Retinal pigment epithelial cell (primary cell): ENCODE data around the gene ABHD17A.
"Not testable (repeated sequence)": the region's sequence is repeated elsewhere in the genome, so short reads cannot be mapped to it uniquely, and the experiment has no call there.

ENCODE experiments used
- DNase-seq: peaks from one replicate; pipeline ENCODE4 v3.0.0-alpha.2; 2010; ENCODE audit warnings: low read depth
- H3K4me3 ChIP-seq: 2 replicates; pipeline ENCODE4 v1.5.1; 2011; ENCODE audit warnings: mild to moderate bottlenecking, low read length, control low read depth, moderate library complexity
- CTCF ChIP-seq: conservative IDR thresholded peaks from 2 replicates; pipeline ENCODE4 v1.5.1; 2011; ENCODE audit warnings: low read depth, low read length, control low read depth, inconsistent platforms

Gene ABHD17A

DNA sequence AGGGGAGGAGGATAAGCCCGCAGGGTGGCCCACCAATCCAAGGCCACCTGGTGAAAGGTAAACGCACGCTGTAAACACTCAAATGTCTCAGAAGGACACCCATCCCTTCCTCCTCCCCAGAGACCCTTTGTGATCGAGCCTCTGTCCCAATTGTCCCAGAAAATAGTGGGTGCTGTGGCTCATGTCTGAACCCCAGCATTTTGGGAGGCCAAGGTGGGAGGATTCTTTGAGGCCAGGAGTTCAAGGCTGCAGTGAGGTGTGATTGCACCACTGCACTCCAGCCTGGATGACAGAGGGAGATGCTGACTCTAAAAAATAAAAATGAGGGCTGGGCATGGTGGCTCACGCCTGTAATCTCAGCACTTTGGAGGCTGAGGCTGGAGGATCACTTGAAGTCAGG is 3.1 kb upstream of the ABHD17A start:
- no peak for DNase-seq
- no peak overlapping the region for H3K4me3 ChIP-seq
- no peak for TF ChIP-seq CTCF

DNA sequence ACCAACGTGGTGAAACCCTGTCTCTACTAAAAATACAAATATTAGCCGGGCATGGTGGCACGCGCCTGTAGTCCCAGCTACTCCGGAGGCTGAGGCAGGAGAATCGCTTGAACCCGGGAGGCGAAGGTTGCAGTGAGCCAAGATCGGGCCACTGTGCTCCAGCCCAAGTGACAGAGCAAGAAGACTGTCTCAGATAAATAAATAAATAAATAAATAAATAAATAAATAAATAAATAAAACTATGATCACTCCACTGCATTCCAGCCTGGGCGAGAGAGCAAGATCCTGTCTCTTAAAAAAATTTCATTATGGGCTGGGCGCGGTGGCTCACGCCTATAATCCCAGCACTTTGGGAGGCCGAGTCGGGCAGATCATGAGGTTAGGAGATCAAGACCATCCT is 1.1 kb upstream of the ABHD17A start:
- DNase-seq, H3K4me3 ChIP-seq: not testable (repeated sequence)

- peak overlapping the region; percentile 86 for H3K4me3 ChIP-seq
- no peak for DNase-seq
- no peak for TF ChIP-seq CTCF
Measured at GRCh38 chr19:1884719-1885334, 469 bp downstream of the ABHD17A start.

GRCh38 chr19:1884291-1884718 is 991 bp downstream of the ABHD17A start:
- no peak for DNase-seq
- H3K4me3 ChIP-seq, result peak overlapping the region; percentile 86
- TF ChIP-seq CTCF, result no peak

GRCh38 chr19:1883784-1884183 is 1.5 kb downstream of the ABHD17A start:
- DNase-seq, result no peak
- peak overlapping the region; percentile 86 for H3K4me3 ChIP-seq
- TF ChIP-seq CTCF, result no peak

GRCh38 chr19:1882786-1883692 is 2.3 kb downstream of the ABHD17A start:
- no peak for TF ChIP-seq CTCF
- H3K4me3 ChIP-seq, result no peak overlapping the region
- DNase-seq, result no peak

- no peak for TF ChIP-seq CTCF
- H3K4me3 ChIP-seq, result no peak overlapping the region
- no peak for DNase-seq
Measured at GRCh38 chr19:1882089-1882785, 3.1 kb downstream of the ABHD17A start.

DNA sequence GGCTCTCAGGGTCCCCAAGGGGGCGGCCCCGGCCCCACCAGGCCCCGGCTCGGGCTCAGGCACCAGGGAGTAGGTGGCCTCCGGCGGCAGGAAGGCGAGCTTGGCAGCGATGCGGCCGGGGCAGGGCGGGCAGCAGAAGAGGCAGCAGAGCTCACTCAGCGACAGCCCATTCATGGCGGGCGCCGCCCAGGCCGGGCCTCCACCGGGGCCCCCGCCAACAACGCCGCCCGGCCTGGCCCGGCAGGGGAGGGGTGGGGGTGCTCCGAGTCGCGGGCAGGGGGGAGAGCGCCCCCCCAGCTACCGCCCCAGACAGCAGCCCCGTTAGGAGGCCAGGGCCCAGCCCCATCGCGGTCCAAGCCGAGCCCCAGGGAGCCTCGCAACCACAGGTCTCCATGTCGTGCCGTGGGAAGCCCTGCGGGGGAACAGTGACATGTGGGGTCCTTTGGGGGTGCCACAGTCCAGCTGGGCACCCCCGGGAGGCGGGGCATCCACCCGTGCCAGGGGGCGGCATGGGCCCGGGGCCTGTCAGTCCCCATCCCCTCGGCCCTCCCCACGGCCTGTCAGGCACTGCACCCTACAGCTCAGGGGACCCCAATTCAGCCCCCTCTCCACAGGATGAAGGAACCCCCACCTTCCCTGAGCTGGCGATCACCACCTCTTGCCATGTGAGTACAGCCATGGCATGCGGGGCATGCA is 3.8 kb downstream of the ABHD17A start:
- H3K4me3 ChIP-seq, DNase-seq: not testable (repeated sequence)
